Stimulated activated CD4-positive, alpha-beta T cell treated with anti-CD3 and anti-CD28 coated beads, Interleukin-15, amount 100 ng/mL, for 1 hour (primary cell): ENCODE measurements around the gene TFDP2.

Experiments
- DNase-seq, 2 donors: peaks; one replicate each; pipeline ENCODE4 v3.0.0-alpha.2; 2020; ENCODE audit warnings: low read depth in 1 of 2, low spot score in 1 of 2

The TFDP2 gene

GRCh38 chr3:141972399-141972798 is 176.9 kb downstream of the TFDP2 start:
- no peak for DNase-seq

DNA sequence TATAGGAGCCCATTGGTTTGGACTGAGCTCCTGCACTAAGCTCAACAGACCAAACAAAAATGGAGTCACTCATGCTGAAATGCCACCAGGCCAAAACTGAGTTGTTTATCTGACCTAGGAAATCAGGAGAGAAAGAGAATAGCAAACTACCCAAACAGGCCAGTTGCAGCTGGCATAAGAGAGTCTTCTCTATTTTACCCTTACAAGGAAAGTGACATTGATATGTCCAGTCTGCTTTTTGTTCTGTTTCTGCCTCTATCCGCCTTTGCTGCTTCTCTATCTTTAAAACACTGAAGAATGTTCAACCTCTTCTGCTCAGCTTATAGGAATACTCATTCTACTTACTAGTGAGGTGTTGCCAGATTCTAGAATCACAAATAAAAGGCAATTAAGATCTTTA is 177.8 kb downstream of the TFDP2 start:
- DNase-seq, result no peak

DNA sequence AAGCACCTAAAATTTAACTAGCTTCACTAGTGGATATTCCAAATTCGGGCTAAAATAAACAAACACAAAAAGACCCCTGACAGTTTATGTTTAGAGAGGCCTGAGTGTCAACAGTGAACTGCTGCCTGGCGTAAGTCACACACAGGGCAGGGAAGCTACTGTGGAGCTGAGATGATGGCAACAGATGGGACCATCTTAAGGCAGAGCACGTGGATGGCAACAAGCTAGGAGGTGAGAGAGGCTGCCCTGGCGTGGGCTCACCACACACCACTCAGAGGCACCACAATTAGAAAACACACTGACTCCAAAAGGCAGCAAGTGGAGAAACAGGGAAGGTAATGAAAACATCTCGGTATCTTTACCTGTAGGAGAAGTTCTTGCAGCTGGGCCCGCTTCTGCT is 179.6 kb downstream of the TFDP2 start:
- DNase-seq, result no peak

DNA sequence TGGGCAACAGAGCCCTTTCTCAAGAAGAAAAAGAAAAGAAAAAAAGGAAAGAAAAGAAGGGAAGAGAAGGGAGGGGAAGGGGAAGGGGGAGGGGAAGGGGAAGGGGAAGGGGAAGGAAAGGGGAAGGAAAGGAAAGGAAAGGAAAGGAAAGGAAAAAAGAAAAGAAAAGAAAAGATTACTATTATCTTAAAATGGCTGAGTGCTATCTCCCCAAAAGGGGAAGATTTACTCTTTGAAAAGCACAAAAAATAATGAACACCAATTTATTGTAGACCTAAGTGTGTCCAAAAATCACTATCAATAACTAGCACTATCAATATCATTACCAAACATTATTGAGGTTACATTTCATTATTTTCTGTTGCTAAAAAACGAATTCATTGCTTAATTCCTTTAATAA is 183.9 kb downstream of the TFDP2 start:
- DNase-seq, result no peak

DNA sequence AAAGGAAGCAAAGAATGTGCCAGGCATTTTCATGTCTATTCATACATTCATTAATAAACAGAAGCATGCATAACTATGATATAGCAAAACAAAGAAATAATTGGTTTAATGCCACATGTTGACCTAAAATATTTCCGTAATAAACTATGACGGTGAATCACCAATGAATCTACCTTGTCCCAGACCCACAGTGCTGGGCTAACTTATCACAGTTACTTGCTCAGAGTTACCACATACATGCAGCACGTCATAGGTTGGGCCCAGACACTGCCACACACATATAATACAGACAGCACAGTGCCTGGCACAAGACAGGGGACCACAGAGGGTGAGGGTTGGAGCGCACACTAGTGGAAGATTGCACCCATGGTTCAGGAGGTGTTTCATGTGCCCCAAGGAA is 186.0 kb downstream of the TFDP2 start:
- DNase-seq, result no peak

DNA sequence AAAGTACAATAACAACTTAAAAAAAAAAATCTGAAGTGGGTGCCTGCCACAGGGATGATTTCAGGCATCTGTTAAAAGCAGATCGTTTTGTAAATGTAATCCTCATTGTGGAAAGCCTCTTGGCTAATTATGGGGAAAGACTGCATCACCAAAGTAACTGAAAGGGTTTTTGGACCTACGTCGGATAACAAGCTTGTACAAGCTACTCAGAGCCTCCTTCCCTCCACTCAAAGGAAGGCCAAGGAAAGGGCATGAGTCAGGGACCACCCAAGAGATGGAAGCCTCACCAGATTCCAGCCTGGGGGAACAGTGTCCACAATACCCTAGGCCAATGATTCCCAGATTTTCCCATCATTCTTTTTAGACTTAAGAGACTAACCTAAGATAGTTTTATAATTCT is 188.6 kb downstream of the TFDP2 start:
- DNase-seq, result no peak

DNA sequence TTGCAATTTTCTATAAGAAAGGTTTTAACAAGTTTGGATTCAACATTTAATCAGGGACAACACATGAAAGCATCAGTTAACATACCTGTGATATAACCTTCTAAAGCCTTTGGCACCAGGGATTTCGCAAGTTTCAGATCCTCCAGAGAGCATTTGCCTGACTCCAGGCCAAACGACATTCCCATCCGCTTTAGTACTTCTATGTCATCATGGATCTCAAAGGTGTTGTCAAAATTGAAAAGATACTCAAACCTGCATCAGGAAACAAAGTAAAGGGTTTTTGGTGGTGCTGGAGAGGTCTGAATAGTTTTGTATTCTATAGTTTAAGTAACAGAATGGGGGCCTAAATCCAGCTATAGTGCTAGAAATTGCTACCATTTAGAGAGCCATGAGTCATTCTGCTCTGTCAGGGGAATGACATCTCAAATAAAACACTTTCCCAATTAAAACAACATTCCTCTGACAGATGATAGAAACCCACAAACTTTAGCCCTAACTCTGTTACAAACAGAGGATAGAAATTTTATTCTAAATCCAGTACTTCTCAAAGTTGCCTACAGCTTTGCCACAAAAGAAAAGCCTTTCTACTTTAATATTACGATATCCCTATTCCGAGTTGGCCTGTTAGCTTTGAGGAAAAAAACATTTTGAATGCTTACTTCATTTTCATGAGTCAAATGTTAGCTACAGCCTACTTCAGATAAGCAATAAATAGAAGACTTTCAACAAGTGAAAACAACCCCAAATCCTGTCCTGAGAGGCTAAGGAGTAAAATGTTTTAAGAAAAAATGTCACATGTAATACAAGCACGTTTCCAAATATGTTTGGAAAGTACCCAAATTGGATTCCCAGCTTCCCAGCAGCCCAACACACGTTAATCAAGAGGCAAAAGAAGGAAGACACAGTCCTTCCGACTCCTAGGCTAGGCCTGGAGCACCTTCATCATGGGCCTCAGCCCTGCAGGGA is 189.5 kb downstream of the TFDP2 start:
- DNase-seq, result no peak

DNA sequence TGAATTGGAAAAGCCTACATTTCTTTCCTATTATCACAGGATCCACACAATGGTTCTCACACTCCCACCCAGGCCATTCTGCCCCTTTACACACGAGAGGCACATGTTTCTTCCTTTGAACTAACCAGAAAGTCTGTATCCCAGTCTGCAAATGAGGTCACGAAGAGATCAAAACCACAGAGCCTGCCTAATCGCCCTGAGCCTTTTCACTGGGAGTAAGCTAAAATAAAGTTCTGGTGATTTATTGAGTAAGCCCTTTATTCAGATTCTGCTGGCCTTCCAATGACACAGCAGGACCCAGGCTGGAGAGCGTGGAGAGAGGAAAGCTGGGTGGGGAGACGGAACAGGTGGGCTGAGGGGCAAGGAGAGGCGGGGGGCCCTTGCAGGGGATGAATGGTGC is 194.2 kb downstream of the TFDP2 start:
- no peak for DNase-seq

- DNase-seq, result no peak
These were observed 196.7 kb downstream of the TFDP2 start for GRCh38 chr3:141952611-141953010.

GRCh38 chr3:141950572-141951493 is 198.5 kb downstream of the TFDP2 start:
- no peak for DNase-seq

DNA sequence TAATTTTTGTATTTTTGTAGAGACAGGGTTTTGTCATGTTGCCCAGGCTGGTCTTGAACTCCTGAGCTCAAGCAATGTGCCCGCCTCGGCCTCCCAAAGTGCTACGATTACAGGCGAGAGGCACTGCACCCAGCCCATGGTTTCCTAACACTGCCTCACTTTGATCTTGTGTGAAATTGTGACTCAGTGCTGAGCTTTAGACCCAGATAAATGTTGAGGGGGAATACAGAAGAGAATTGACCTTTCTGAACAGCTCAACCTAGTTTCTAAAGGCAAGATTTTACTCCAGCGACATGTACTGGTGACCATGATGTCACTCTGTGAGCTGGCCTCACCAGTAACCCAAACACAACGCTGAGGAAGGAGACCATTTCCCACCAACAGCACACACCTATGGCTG is 199.4 kb downstream of the TFDP2 start:
- DNase-seq, result no peak

GRCh38 chr3:141949399-141949798 is 199.9 kb downstream of the TFDP2 start:
- no peak for DNase-seq

- DNase-seq, result no peak
These were observed 203.4 kb downstream of the TFDP2 start for GRCh38 chr3:141945726-141946485.

DNA sequence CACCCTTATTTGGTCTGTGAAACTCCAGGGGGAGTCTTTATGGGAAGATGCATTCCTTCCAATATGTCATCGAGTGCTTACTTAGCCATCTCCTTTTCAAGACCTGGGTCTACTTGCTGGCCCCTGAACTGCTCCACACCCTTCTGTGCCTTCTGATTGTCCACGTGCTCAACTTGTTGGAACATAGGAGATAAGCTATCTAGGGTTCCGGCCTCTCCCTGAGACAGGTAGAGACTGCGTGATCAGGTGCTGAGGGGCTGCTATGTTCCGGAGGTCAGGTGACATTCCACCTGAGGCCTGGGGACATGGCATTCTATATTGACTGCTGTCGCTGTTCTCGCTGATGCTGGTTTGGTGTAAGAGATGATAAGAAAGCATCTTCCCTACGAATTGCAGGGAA is 207.3 kb downstream of the TFDP2 start:
- no peak for DNase-seq

DNA sequence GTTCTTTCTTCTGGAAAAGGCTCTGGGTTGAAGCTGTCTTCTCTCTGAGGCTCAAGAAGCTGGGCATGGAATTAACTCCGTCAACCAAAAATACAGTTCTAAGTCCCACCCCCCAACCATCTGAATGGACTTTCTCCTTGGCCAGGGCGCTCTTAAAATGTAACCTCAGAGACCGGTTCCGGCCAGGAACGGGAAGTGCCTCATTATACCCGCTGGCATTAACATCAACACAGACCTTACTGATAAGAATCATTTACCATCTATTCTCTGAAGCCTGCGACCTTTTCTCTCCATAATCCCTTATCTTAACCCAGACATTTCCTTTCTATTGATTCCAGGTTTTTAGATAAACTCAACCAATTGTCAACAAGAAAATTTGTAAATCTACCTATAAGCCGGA is 208.3 kb downstream of the TFDP2 start:
- no peak for DNase-seq

- DNase-seq, result no peak
These were observed 209.1 kb downstream of the TFDP2 start for GRCh38 chr3:141940194-141940776.

- no peak for DNase-seq
These were observed 209.6 kb downstream of the TFDP2 start for GRCh38 chr3:141939759-141940158.

GRCh38 chr3:141938011-141938500 is 211.3 kb downstream of the TFDP2 start:
- no peak for DNase-seq

DNA sequence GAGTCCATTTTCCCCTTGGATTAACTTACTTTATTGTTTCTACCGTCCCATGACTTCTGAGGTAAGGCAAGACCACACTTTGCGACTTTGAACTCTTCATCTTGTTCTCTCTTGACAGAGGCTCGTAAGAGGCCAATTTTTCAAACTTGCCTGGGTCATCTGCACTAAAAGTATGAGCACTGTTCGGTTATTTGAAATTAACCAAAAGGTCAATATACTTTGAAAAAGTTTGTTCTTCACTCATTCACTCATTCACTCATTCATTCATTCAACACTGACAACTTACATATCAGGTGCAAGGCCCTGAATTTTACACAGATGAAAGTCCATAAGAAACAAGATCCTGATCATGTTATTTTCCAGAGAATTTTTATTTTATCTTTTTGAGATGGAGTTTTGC is 215.0 kb downstream of the TFDP2 start:
- no peak for DNase-seq

- no peak for DNase-seq
These were observed 215.7 kb downstream of the TFDP2 start for GRCh38 chr3:141933421-141934300.
